Stimulated activated effector memory CD8-positive, alpha-beta T cell treated with anti-CD3 and anti-CD28 coated beads, Interleukin-12 subunit alpha, Interleukin-12 subunit beta, amount 100 ng/mL, for 72 hours (primary cell): ENCODE data around the gene CPSF6.
A peak's percentile ranks its signal among the peaks of the same experiment; 100 is the strongest.
"Not testable (repeated sequence)": the region's sequence is repeated elsewhere in the genome, so short reads cannot be mapped to it uniquely, and the experiment has no call there.

Experiments
- ATAC-seq: fragments of 150-1000 bp; cut with Tn5 transposase; 2 replicates; pipeline ENCODE4 v1.10.0; 2021
- DNase-seq, 2 donors: peaks; one replicate each; pipeline ENCODE4 v3.0.0; 2021 to 2022; ENCODE audit warnings: low spot score in 2 of 2
- H3K27ac Mint-ChIP-seq: one replicate; pipeline ENCODE4 v1.8.0; 2022; ENCODE audit warnings: mild to moderate bottlenecking, mixed read lengths
- H3K36me3 Mint-ChIP-seq: one replicate; pipeline ENCODE4 v1.8.0; 2022; ENCODE audit warnings: mild to moderate bottlenecking, mixed read lengths
- H3K4me1 Mint-ChIP-seq: one replicate; pipeline ENCODE4 v1.8.0; 2022; ENCODE audit warnings: mixed read lengths
- H3K4me3 Mint-ChIP-seq: one replicate; pipeline ENCODE4 v1.8.0; 2022; ENCODE audit warnings: mild to moderate bottlenecking, mixed read lengths
- H3K9me3 Mint-ChIP-seq: one replicate; pipeline ENCODE4 v1.8.0; 2022; ENCODE audit warnings: mixed read lengths

Gene CPSF6

GRCh38 chr12:69239352-69239921 lies at the start of gene CPSF6:
TSS of gene CPSF6 (plus strand) at chr12:69239569. CDS start at chr12:69239647, 78 bp downstream.
- Mint-ChIP-seq H3K9me3 (no peaks in the 10 kb centered on the region), H3K27ac (peak within 1 kb of the TSS; percentile 99), H3K36me3 (peaks cover 33% of the 10 kb centered on the region), H3K4me1 (peaks cover 38% of the 10 kb centered on the region), H3K4me3 (peak within 1 kb of the TSS; percentile 99)
- peak; percentile 97 for ATAC-seq
- DNase-seq = peak; percentile 90 to 94

GRCh38 chr12:69196302-69197288 lies 42.8 kb upstream of the CPSF6 start:
- H3K27ac Mint-ChIP-seq = no peak overlapping the region
- ATAC-seq = peak; percentile 55

GRCh38 chr12:69199976-69200375 lies 39.4 kb upstream of the CPSF6 start:
- not testable (repeated sequence) for ATAC-seq, DNase-seq, H3K4me3 Mint-ChIP-seq, H3K27ac Mint-ChIP-seq, H3K36me3 Mint-ChIP-seq, H3K4me1 Mint-ChIP-seq
- H3K9me3 Mint-ChIP-seq = peaks cover 31% of the 10 kb centered on the region

More at GRCh38 chr12:69196302-69197288, 42.8 kb upstream of the CPSF6 start:
- no peaks in the 10 kb centered on the region for H3K4me1 Mint-ChIP-seq
- H3K9me3 Mint-ChIP-seq = peaks cover 31% of the 10 kb centered on the region
- no peaks in the 10 kb centered on the region for H3K36me3 Mint-ChIP-seq
- DNase-seq = no peak
- H3K4me3 Mint-ChIP-seq = no peak overlapping the region

- no peak for ATAC-seq
- Mint-ChIP-seq H3K9me3 (peaks cover 34% of the 10 kb centered on the region), H3K27ac (no peak overlapping the region), H3K36me3 (no peaks in the 10 kb centered on the region), H3K4me3 (no peak overlapping the region), H3K4me1 (no peaks in the 10 kb centered on the region)
- DNase-seq = no peak
Measured at GRCh38 chr12:69204191-69204590, 35.2 kb upstream of the CPSF6 start.

GRCh38 chr12:69210661-69211060 lies 28.7 kb upstream of the CPSF6 start:
- ATAC-seq (no peak), DNase-seq (no peak)
- no peaks in the 10 kb centered on the region for H3K4me1 Mint-ChIP-seq
- peaks cover 10% of the 10 kb centered on the region for H3K9me3 Mint-ChIP-seq
- no peak overlapping the region for H3K27ac Mint-ChIP-seq
- no peak overlapping the region for H3K4me3 Mint-ChIP-seq
- no peaks in the 10 kb centered on the region for H3K36me3 Mint-ChIP-seq

GRCh38 chr12:69211160-69211559 lies 28.2 kb upstream of the CPSF6 start:
- H3K36me3 Mint-ChIP-seq = no peaks in the 10 kb centered on the region
- H3K9me3 Mint-ChIP-seq = peaks cover 10% of the 10 kb centered on the region
- no peaks in the 10 kb centered on the region for H3K4me1 Mint-ChIP-seq
- no peak overlapping the region for H3K4me3 Mint-ChIP-seq
- DNase-seq = no peak
- no peak for ATAC-seq
- no peak overlapping the region for H3K27ac Mint-ChIP-seq

- Mint-ChIP-seq H3K4me3 (no peak overlapping the region), H3K4me1 (no peaks in the 10 kb centered on the region), H3K27ac (no peak overlapping the region), H3K9me3 (no peaks in the 10 kb centered on the region), H3K36me3 (no peaks in the 10 kb centered on the region)
- no peak for ATAC-seq
- DNase-seq = no peak
Measured at GRCh38 chr12:69214169-69214568, 25.2 kb upstream of the CPSF6 start.

- no peaks in the 10 kb centered on the region for H3K4me1 Mint-ChIP-seq
- no peaks in the 10 kb centered on the region for H3K36me3 Mint-ChIP-seq
- DNase-seq (no peak), ATAC-seq (no peak)
- H3K27ac Mint-ChIP-seq = no peak overlapping the region
- no peak overlapping the region for H3K4me3 Mint-ChIP-seq
- no peaks in the 10 kb centered on the region for H3K9me3 Mint-ChIP-seq
Measured at GRCh38 chr12:69225251-69225910, 14.0 kb upstream of the CPSF6 start.

- no peak overlapping the region for H3K4me3 Mint-ChIP-seq
Measured at GRCh38 chr12:69231479-69231878, 7.9 kb upstream of the CPSF6 start.

GRCh38 chr12:69238589-69239351 lies 599 bp upstream of the CPSF6 start:
- Mint-ChIP-seq H3K27ac (peak overlapping the region; percentile 99), H3K9me3 (no peaks in the 10 kb centered on the region), H3K36me3 (peaks cover 26% of the 10 kb centered on the region), H3K4me3 (peak overlapping the region; percentile 99), H3K4me1 (peaks cover 38% of the 10 kb centered on the region)
- DNase-seq = no peak
- ATAC-seq = no peak

More at GRCh38 chr12:69231479-69231878, 7.9 kb upstream of the CPSF6 start:
- H3K9me3 Mint-ChIP-seq = peaks cover 17% of the 10 kb centered on the region
- ATAC-seq (no peak), DNase-seq (no peak)
- H3K27ac Mint-ChIP-seq = no peak overlapping the region
- H3K36me3 Mint-ChIP-seq = no peaks in the 10 kb centered on the region
- H3K4me1 Mint-ChIP-seq = no peaks in the 10 kb centered on the region

GRCh38 chr12:69239922-69240630 lies 707 bp downstream of the CPSF6 start:
- DNase-seq = peak; percentile 18 to 74
- peaks cover 39% of the 10 kb centered on the region for H3K36me3 Mint-ChIP-seq

GRCh38 chr12:69240631-69240995 lies 1.2 kb downstream of the CPSF6 start:
- DNase-seq = no peak
- H3K4me3 Mint-ChIP-seq = peak overlapping the region; percentile 99

More at GRCh38 chr12:69239922-69240630, 707 bp downstream of the CPSF6 start:
- Mint-ChIP-seq H3K27ac (peak overlapping the region; percentile 99), H3K9me3 (no peaks in the 10 kb centered on the region), H3K4me1 (peaks cover 38% of the 10 kb centered on the region), H3K4me3 (peak overlapping the region; percentile 99)
- peak; percentile 61 for ATAC-seq

GRCh38 chr12:69241438-69242092 lies 2.2 kb downstream of the CPSF6 start:
- Mint-ChIP-seq H3K36me3 (peaks cover 43% of the 10 kb centered on the region), H3K9me3 (no peaks in the 10 kb centered on the region), H3K4me1 (peaks cover 48% of the 10 kb centered on the region), H3K27ac (no peak overlapping the region), H3K4me3 (peak overlapping the region; percentile 99)
- DNase-seq (no peak), ATAC-seq (no peak)

More at GRCh38 chr12:69240631-69240995, 1.2 kb downstream of the CPSF6 start:
- peaks cover 43% of the 10 kb centered on the region for H3K36me3 Mint-ChIP-seq
- peaks cover 42% of the 10 kb centered on the region for H3K4me1 Mint-ChIP-seq
- peak overlapping the region; percentile 99 for H3K27ac Mint-ChIP-seq
- no peak for ATAC-seq
- H3K9me3 Mint-ChIP-seq = no peaks in the 10 kb centered on the region
